ENCODE measurements around the gene SCN9A. TPM values are rescaled to one million over a fixed set of nuclear protein-coding genes. Genes with fewer than 3 reads are reported as not detected.

Gene SCN9A
- total RNA-seq, 2 donors from 2014 or later, result 0.46 to 44.1 TPM

- TF ChIP-seq POLR2AphosphoS5 (IDR thresholded peaks at IDR 0.05), result no peak
- no peak for TF ChIP-seq CTCF (IDR thresholded peaks at IDR 0.05)
- TF ChIP-seq POLR2A (IDR thresholded peaks at IDR 0.05), result no peak
- no peak for DNase-seq (ENCODE audit: low spot score)
- no peaks in the 10 kb centered on the region for H3K9me3 ChIP-seq
These were observed 24.4 kb downstream of the SCN9A start for GRCh38 chr2:166351319-166351718.

GRCh38 chr2:166350525-166350924 is 25.2 kb downstream of the SCN9A start:
- WGBS, result over 99% methylated on average over 2 of the region's 2 CpGs
- Histone ChIP-seq H3K4me1 (replicated peaks) (no peaks in the 10 kb centered on the region), H3K9me3 (no peaks in the 10 kb centered on the region), H3K27me3 (replicated peaks; ENCODE audit: insufficient read depth) (no peaks in the 10 kb centered on the region), H3K27ac (no peak overlapping the region), H3K36me3 (no peaks in the 10 kb centered on the region), H3K4me3 (no peak overlapping the region)
- DNase-seq (ENCODE audit: low spot score), result no peak
- intact Hi-C loops (cut with DNase I), result no loop called here
- TF ChIP-seq POLR2AphosphoS5 (IDR thresholded peaks at IDR 0.05), result no peak
- TF ChIP-seq POLR2A (IDR thresholded peaks at IDR 0.05), result no peak
- TF ChIP-seq CTCF (IDR thresholded peaks at IDR 0.05), result no peak

More at GRCh38 chr2:166351319-166351718, 24.4 kb downstream of the SCN9A start:
- no peak overlapping the region for H3K4me3 ChIP-seq
- no peak overlapping the region for H3K27ac ChIP-seq
- no peaks in the 10 kb centered on the region for H3K4me1 ChIP-seq (replicated peaks)
- H3K36me3 ChIP-seq, result no peaks in the 10 kb centered on the region
- intact Hi-C loops (cut with DNase I), result no loop called here
- no peaks in the 10 kb centered on the region for H3K27me3 ChIP-seq (replicated peaks; ENCODE audit: insufficient read depth)

- no peak for DNase-seq (ENCODE audit: low spot score)
- TF ChIP-seq POLR2A (IDR thresholded peaks at IDR 0.05), result no peak
- TF ChIP-seq CTCF (IDR thresholded peaks at IDR 0.05), result no peak
- no peak for TF ChIP-seq POLR2AphosphoS5 (IDR thresholded peaks at IDR 0.05)
- H3K27me3 ChIP-seq (replicated peaks; ENCODE audit: insufficient read depth), result no peaks in the 10 kb centered on the region
- H3K4me3 ChIP-seq, result no peak overlapping the region
- 54% methylated on average over 4 of the region's 4 CpGs for WGBS
- H3K27ac ChIP-seq, result no peak overlapping the region
- H3K36me3 ChIP-seq, result no peaks in the 10 kb centered on the region
- intact Hi-C loops (cut with DNase I), result no loop called here
- H3K9me3 ChIP-seq, result no peaks in the 10 kb centered on the region
- no peaks in the 10 kb centered on the region for H3K4me1 ChIP-seq (replicated peaks)
These were observed 31.2 kb downstream of the SCN9A start for GRCh38 chr2:166344286-166345113.

GRCh38 chr2:166343467-166343866 is 32.3 kb downstream of the SCN9A start:
- Histone ChIP-seq H3K4me3 (no peak overlapping the region), H3K9me3 (no peaks in the 10 kb centered on the region), H3K4me1 (replicated peaks) (no peaks in the 10 kb centered on the region), H3K27ac (no peak overlapping the region), H3K27me3 (replicated peaks; ENCODE audit: insufficient read depth) (no peaks in the 10 kb centered on the region), H3K36me3 (no peaks in the 10 kb centered on the region)
- intact Hi-C loops (cut with DNase I), result no loop called here
- no peak for TF ChIP-seq POLR2A (IDR thresholded peaks at IDR 0.05)
- TF ChIP-seq CTCF (IDR thresholded peaks at IDR 0.05), result no peak
- no peak for TF ChIP-seq POLR2AphosphoS5 (IDR thresholded peaks at IDR 0.05)
- no peak for DNase-seq (ENCODE audit: low spot score)
- WGBS, result 28% methylated on average over 2 of the region's 2 CpGs

GRCh38 chr2:166341426-166341825 is 34.3 kb downstream of the SCN9A start:
- DNase-seq (ENCODE audit: low spot score), result no peak
- Histone ChIP-seq H3K27ac (no peak overlapping the region), H3K27me3 (replicated peaks; ENCODE audit: insufficient read depth) (no peaks in the 10 kb centered on the region), H3K36me3 (no peaks in the 10 kb centered on the region), H3K4me1 (replicated peaks) (no peaks in the 10 kb centered on the region), H3K9me3 (no peaks in the 10 kb centered on the region), H3K4me3 (no peak overlapping the region)
- TF ChIP-seq CTCF (IDR thresholded peaks at IDR 0.05), result no peak
- no peak for TF ChIP-seq POLR2A (IDR thresholded peaks at IDR 0.05)
- no peak for TF ChIP-seq POLR2AphosphoS5 (IDR thresholded peaks at IDR 0.05)
- intact Hi-C loops (cut with DNase I), result no loop called here
- WGBS, result 4% methylated on average over 1 of the region's 1 CpG
